Heart left ventricle (tissue), 13 donors: ENCODE results near the gene GXYLT2.

Experiments used
- CTCF ChIP-seq, 12 donors: fragments of 200-600 bp; sonication (generic) in 4 of 12; IDR thresholded peaks; one replicate each; pipeline versions ENCODE4 v1.5.0 to v1.8.0; 2018 to 2022; ENCODE audit warnings: antibody characterized with exemption in 12 of 12, mild to moderate bottlenecking in 5 of 12
- POLR2A ChIP-seq, 2 donors: fragments of 450-650 bp; IDR thresholded peaks; one replicate each; pipeline ENCODE4 v1.6.1; 2017; ENCODE audit warnings: antibody characterized with exemption in 2 of 2, mild to moderate bottlenecking in 2 of 2, moderate library complexity in 2 of 2
- donor health status: ischemic (EF 13 %, LVEDD 7.1; RV severe dilation, severe dysfunction).
- donor health status: DM: no; HTN: yes; CAD: no.
- donor health status: DM: no; HTN: no; CAD: no.
- donor health status: ischemic (EF 25% LVEDD 6.9; RV normal size, moderate dysfunction).
- donor health status: ischemic (EF 25% LVEDD 5.7; RV mildly dilated, moderate dysfunction).
- donor health status: ischemic (EF 35%, LVEDD 5.7; RV mildly dilated, moderate dysfunction).
- donor health status: nonischemic (EF 11% LVEDD 7.7; RV severe dilation, severe dysfunction).
- donor health status: DM: yes; HTN: yes; CAD: no.
- donor health status: PGD.
- donor health status: ischemic (EF 29% LVEDD 5.4; RV normal size, mild dysfunction).
- donor health status: nonischemic (EF 23%, LVEDD 6.1; RV moderate dilation, normal function).

DNA sequence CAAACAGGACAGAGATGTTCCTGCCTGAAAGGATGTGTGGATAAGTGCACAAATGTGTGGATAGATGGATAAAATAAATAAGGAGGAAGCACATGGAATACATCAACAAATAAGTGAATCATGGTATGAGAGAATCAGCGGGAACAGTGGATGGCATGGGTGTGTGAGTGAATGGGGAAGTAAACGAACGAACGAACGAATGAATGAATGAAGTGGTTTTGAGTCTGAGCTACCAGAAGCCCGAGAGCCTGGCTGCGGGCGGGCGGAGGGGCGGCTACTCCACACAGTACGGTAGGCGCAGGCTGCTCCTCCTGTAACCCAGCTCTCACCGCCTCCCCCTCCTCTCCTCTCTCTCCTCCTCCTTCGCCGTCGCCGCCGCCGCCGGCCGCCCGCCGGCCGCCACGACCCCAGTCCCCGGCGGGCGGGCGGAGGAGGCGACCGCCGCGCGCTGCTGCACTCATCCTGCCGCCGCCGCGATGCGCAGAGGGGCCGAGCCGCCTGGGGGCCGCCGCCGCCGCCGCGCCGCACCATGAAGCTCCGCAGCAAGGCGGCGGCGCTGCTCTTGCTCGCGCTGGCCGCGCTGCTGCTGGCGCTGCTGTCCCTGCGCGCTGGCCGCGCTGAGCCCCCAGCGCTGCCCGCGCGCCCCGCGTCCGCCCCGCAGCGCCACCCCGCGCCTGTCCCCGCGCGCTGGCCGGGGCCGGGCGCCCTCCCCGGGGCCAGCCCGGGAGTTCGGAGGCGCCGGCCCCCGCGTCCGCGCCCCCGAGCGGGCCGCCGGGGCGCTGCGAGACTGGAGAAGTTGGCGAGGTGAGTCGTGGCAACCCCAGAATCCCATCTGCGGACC is at the start of gene GXYLT2:
- TF ChIP-seq POLR2A (IDR thresholded peaks at IDR 0.05) (no peak), CTCF (IDR thresholded peaks at IDR 0.05) (peak in 2 of 12 donors; percentile 7 to 11)
